ENCODE data around the gene LAMA1.

DNA sequence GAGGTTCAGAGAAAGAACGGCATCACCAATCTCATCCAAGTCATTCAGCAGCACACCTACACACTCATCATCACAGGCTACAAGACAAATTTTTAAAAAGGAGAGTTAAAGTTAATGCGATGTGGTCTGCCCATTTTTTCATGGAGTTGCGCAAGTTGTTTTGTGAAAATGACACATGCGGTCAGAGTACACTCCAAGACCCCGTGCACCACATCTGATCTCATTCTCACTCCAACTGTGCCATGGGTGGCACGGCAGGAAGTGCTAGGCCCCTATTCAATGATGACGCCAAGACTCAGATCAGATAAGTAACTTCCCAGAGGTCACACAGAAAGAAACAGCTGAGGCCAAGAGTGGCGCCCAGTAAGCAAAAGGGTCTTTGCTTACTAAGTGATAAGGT, 119.8 kb downstream of the LAMA1 start:
- TF ChIP-seq, protein P1, sequence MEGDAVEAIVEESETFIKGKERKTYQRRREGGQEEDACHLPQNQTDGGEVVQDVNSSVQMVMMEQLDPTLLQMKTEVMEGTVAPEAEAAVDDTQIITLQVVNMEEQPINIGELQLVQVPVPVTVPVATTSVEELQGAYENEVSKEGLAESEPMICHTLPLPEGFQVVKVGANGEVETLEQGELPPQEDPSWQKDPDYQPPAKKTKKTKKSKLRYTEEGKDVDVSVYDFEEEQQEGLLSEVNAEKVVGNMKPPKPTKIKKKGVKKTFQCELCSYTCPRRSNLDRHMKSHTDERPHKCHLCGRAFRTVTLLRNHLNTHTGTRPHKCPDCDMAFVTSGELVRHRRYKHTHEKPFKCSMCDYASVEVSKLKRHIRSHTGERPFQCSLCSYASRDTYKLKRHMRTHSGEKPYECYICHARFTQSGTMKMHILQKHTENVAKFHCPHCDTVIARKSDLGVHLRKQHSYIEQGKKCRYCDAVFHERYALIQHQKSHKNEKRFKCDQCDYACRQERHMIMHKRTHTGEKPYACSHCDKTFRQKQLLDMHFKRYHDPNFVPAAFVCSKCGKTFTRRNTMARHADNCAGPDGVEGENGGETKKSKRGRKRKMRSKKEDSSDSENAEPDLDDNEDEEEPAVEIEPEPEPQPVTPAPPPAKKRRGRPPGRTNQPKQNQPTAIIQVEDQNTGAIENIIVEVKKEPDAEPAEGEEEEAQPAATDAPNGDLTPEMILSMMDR (IDR thresholded peaks at IDR 0.05 in 8 of 11, conservative IDR thresholded peaks at IDR 0.05 in 3 of 11), result no peak
- no peak for TF ChIP-seq POLR2A (IDR thresholded peaks at IDR 0.05)
- TF ChIP-seq POLR2AphosphoS5 (IDR thresholded peaks at IDR 0.05), result no peak
